Left lung (tissue), 10 donors: ENCODE measurements around the gene ZBTB25. TPM values are rescaled to one million over a fixed set of nuclear protein-coding genes. Genes with fewer than 3 reads are reported as not detected.
A peak's percentile ranks its signal among the peaks of the same experiment; 100 is the strongest.
"Not testable (repeated sequence)": the region's sequence is repeated elsewhere in the genome, so short reads cannot be mapped to it uniquely, and the experiment has no call there.

Source experiments
- ATAC-seq: fragments of 200-7000 bp; cut with Tn5 transposase; one replicate; pipeline ENCODE4 v1.9.1; 2020; ENCODE audit warnings: moderate library complexity
- DNase-seq, 4 donors: peaks; one replicate each; pipeline ENCODE4 v3.0.0-alpha.2; 2013 to 2020
- H3K27ac ChIP-seq, 2 donors: fragments of 200-600 bp; sonication (generic) in 1 of 2; one replicate each; pipeline versions ENCODE4 v1.5.0 to v1.8.0; 2020 to 2021
- H3K27me3 ChIP-seq, 2 donors: fragments of 200-600 bp; sonication (generic) in 1 of 2; one replicate each; pipeline versions ENCODE4 v1.5.0 to v1.8.0; 2020 to 2021
- H3K36me3 ChIP-seq, 2 donors: fragments of 200-600 bp; sonication (generic) in 1 of 2; one replicate each; pipeline versions ENCODE4 v1.5.0 to v1.8.0; 2020 to 2021
- H3K4me1 ChIP-seq, 2 donors: fragments of 200-600 bp; one replicate each; pipeline ENCODE4 v1.8.0; 2021
- H3K4me3 ChIP-seq, 2 donors: fragments of 200-600 bp; sonication (generic) in 1 of 2; one replicate each; pipeline versions ENCODE4 v1.5.0 to v1.8.0; 2020 to 2021; ENCODE audit warnings: mild to moderate bottlenecking in 1 of 2
- H3K9me3 ChIP-seq, 2 donors: fragments of 200-600 bp; sonication (generic) in 1 of 2; one replicate each; pipeline versions ENCODE4 v1.5.0 to v1.8.0; 2020 to 2021
- intact Hi-C, 2 donors: fragments of 100-400 bp; cut with DNase I; formaldehyde crosslinking; loops; one replicate each; pipeline versions ENCODE4 v1.11.2 to v1.14.2; 2022
- polyA plus RNA-seq, 6 donors: library from polyadenylated mRNA; unstranded; fragments of 120-200 nt; gene quantifications; one replicate each; pipeline ENCODE4 v1.2.1, GENCODE V29; 2013; ENCODE audit not compliant: insufficient read length in 6 of 6
- total RNA-seq, 2 donors: library from RNA; stranded (reverse); fragmentation: NEBNext Ultra II Directional; extraction: Animal tissue kit (Norgen Biotek cat#: 25700); gene quantifications; one replicate each; pipeline ENCODE4 v1.2.1, GENCODE V29; 2021
- TF ChIP-seq, protein P1 (sequence below), 2 donors: fragments of 200-600 bp; sonication (generic) in 1 of 2; IDR thresholded peaks; one replicate each; pipeline versions ENCODE4 v1.5.0 to v1.8.0; 2021; ENCODE audit warnings: antibody characterized with exemption in 2 of 2
- donor health status: DM: no; HTN: yes; CAD: no.
- donor health status: DM: no; HTN: no; CAD: no.

Gene ZBTB25
- total and polyA plus RNA-seq, 8 donors: 10.1 to 18.5 (median 13.7) TPM

DNA sequence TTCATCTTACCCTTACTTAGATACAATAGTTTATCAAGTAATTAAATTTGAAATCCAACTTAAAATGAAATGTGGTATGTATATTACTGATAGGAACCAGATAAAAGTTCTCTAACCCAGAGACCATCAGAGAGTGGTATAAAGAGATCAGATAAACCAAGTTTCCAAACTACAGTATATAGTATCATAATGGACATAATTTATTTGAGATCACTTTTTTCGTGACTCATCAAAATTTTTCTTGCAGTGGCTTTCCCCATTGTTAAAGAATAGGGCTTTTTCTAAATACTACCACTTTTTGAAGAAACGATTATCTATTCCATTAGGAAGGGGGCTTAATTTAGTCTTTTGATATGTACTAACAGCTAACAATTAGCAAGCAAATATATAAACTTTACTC, 21.7 kb upstream of the ZBTB25 start:
- Histone ChIP-seq H3K4me1 (peaks cover 0 to 13% of the 10 kb centered on the region in 2 donors), H3K4me3 (no peak overlapping the region), H3K27ac (no peak overlapping the region), H3K36me3 (peaks cover 0 to 26% of the 10 kb centered on the region in 2 donors), H3K27me3 (no peaks in the 10 kb centered on the region), H3K9me3 (no peaks in the 10 kb centered on the region)
- ATAC-seq (no peak), DNase-seq (no peak)
- TF ChIP-seq, protein P1, sequence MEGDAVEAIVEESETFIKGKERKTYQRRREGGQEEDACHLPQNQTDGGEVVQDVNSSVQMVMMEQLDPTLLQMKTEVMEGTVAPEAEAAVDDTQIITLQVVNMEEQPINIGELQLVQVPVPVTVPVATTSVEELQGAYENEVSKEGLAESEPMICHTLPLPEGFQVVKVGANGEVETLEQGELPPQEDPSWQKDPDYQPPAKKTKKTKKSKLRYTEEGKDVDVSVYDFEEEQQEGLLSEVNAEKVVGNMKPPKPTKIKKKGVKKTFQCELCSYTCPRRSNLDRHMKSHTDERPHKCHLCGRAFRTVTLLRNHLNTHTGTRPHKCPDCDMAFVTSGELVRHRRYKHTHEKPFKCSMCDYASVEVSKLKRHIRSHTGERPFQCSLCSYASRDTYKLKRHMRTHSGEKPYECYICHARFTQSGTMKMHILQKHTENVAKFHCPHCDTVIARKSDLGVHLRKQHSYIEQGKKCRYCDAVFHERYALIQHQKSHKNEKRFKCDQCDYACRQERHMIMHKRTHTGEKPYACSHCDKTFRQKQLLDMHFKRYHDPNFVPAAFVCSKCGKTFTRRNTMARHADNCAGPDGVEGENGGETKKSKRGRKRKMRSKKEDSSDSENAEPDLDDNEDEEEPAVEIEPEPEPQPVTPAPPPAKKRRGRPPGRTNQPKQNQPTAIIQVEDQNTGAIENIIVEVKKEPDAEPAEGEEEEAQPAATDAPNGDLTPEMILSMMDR (IDR thresholded peaks at IDR 0.05): no peak
- intact Hi-C loops: no loop called here

DNA sequence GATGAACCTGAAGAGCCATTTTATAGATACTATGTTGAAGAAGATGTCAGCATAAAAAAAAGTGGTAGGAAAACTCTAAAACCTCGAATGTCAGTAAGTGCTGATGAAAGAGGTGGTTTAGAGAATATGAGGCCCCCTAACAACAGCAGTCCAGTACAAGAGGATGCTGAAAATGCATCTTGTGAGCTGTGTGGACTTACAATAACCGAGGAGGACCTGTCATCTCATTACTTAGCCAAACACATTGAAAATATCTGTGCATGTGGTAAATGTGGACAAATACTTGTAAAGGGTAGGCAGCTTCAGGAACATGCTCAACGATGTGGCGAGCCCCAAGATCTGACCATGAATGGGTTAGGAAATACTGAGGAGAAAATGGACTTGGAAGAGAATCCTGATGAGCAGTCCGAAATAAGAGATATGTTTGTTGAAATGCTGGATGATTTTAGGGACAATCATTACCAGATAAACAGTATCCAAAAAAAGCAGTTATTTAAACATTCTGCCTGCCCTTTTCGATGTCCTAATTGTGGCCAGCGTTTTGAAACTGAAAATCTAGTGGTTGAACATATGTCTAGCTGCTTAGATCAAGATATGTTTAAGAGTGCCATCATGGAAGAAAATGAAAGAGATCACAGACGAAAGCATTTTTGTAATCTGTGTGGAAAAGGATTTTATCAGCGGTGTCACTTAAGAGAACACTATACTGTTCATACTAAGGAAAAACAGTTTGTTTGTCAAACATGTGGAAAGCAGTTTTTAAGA, 19.1 kb upstream of the ZBTB25 start:
- no peak for DNase-seq
- Histone ChIP-seq H3K27ac (no peak overlapping the region), H3K4me1 (peaks cover 0 to 24% of the 10 kb centered on the region in 2 donors), H3K9me3 (no peaks in the 10 kb centered on the region), H3K36me3 (peaks cover 0 to 26% of the 10 kb centered on the region in 2 donors), H3K4me3 (no peak overlapping the region), H3K27me3 (no peaks in the 10 kb centered on the region)
- no peak for ATAC-seq
- TF ChIP-seq, protein P1 (IDR thresholded peaks at IDR 0.05): no peak
- intact Hi-C loops: no loop called here

DNA sequence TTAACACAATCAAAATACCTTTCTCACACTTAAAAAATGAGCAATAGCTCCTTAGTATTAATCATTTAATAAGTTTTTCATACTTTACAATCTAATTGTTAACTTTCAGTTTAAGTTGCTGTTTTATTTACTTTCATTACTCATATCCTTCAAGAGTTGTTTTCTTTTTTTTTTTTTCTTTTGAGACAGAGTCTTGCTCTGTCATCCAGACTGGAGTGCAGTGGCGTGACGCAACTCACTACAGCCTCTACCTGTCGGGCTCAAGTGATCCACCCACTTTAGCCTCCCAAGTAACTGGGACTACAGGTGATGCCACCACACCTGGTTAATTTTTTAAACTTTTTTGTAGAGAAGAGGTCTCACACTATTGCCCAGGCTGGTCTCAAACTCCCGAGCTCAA, 17.1 kb upstream of the ZBTB25 start:
- DNase-seq (peak in 1 of 4 donors; percentile 52), ATAC-seq (peak; percentile 45)
- Histone ChIP-seq H3K4me3 (no peak overlapping the region), H3K27ac (no peak overlapping the region), H3K4me1 (peaks cover 0 to 29% of the 10 kb centered on the region in 2 donors), H3K9me3 (no peaks in the 10 kb centered on the region), H3K36me3 (peaks cover 0 to 22% of the 10 kb centered on the region in 2 donors), H3K27me3 (no peaks in the 10 kb centered on the region)
- intact Hi-C loops: no loop called here
- TF ChIP-seq, protein P1 (IDR thresholded peaks at IDR 0.05): no peak

DNA sequence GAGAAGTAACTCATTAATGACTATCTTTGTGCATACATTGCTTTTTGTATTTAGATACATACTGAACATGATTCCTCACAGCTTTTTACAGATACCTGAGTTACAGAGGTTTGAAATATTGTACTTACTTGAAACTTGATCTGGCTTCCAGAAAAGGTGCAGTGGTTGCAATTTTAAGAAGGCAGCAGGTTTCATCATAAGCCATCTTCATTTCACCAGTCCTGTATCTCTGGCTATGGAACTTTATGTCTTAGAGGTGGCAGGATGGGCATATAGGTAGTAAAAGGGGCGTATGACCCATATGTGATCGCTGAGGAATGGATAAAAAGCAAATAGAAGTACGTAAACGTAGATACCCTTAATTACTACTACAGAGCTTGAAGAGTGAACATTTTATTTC, 14.6 kb upstream of the ZBTB25 start:
- DNase-seq (no peak), ATAC-seq (no peak)
- Histone ChIP-seq H3K27ac (no peak overlapping the region), H3K9me3 (no peaks in the 10 kb centered on the region), H3K27me3 (no peaks in the 10 kb centered on the region), H3K4me3 (no peak overlapping the region), H3K4me1 (peaks cover 0 to 30% of the 10 kb centered on the region in 2 donors), H3K36me3 (peaks cover 0 to 20% of the 10 kb centered on the region in 2 donors)
- TF ChIP-seq, protein P1 (IDR thresholded peaks at IDR 0.05): no peak
- intact Hi-C loops: no loop called here

DNA sequence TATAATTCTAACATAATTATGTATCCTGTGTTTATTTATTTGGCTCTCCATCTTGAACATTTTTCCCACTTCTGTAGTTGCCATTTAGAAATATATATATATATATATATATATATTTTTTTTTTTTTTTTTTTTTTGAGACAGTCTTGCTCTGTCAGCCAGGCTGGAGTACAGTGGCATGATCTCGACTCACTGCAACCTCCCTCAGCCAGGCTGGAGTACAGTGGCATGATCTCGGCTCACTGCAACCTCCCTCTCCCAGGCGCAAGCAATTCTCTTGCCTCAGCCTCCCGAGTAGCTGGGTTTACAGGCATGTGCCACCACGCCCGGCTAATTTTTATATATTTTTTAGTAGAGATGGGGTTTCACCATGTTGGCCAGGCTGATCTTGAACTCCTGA, 14.0 kb upstream of the ZBTB25 start:
- intact Hi-C loops: not testable (repeated sequence)

More for the DNA sequence above, 14.0 kb upstream of the ZBTB25 start:
- H3K27me3 ChIP-seq, H3K9me3 ChIP-seq, DNase-seq, H3K27ac ChIP-seq, H3K4me3 ChIP-seq, ATAC-seq: not testable (repeated sequence)
- Histone ChIP-seq H3K36me3 (peaks cover 0 to 14% of the 10 kb centered on the region in 2 donors), H3K4me1 (peaks cover 0 to 32% of the 10 kb centered on the region in 2 donors)
